Measurements from ENCODE around the gene RNF145.

RNF145 gene

DNA sequence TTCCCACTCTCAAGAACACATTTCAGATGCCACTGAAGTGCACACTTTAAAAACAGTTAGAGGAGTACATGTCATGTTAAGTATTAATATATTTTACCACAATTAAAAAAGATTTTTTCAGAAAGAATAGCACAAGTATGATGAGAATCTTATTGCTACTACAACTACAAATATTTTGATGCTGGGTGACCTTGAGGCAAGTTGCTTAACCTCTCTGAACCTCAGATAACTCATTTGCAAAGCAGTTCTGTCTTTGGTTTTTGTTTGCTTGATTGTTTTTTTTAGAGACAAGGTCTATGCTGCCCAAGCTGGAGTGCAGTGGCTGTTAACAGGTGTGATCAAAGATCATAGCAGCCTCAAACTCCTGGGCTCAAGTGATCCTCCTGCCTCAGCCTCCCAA is 95.9 kb downstream of the RNF145 start:
- TF ChIP-seq, protein P1, sequence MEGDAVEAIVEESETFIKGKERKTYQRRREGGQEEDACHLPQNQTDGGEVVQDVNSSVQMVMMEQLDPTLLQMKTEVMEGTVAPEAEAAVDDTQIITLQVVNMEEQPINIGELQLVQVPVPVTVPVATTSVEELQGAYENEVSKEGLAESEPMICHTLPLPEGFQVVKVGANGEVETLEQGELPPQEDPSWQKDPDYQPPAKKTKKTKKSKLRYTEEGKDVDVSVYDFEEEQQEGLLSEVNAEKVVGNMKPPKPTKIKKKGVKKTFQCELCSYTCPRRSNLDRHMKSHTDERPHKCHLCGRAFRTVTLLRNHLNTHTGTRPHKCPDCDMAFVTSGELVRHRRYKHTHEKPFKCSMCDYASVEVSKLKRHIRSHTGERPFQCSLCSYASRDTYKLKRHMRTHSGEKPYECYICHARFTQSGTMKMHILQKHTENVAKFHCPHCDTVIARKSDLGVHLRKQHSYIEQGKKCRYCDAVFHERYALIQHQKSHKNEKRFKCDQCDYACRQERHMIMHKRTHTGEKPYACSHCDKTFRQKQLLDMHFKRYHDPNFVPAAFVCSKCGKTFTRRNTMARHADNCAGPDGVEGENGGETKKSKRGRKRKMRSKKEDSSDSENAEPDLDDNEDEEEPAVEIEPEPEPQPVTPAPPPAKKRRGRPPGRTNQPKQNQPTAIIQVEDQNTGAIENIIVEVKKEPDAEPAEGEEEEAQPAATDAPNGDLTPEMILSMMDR (conservative IDR thresholded peaks at IDR 0.05; ENCODE audit: low read depth, low read length): no peak
- no peak overlapping the region for H3K4me3 ChIP-seq (ENCODE audit: low read length)
- no peak for DNase-seq (ENCODE audit: low read depth)

DNA sequence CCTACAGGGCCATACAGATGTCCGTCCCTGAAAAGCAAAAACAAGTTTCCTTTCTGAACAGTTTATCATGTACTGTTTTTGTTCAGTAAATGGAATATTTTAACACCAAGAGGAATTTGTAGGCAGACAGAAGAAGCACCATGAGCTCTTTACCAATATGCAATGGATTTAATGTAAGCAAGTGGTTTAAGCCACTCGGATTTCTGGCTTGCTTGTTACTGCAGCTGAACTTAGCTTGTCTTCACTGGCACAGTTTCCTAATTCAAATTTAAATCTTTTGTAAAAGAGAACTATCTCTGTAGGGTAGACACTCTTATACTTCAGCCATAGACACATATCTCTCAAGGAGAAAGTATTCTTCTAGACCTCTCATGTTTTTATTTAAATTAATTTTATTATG is 96.9 kb downstream of the RNF145 start:
- no peak overlapping the region for H3K4me3 ChIP-seq (ENCODE audit: low read length)
- DNase-seq (ENCODE audit: low read depth): no peak
- TF ChIP-seq, protein P1 (conservative IDR thresholded peaks at IDR 0.05; ENCODE audit: low read depth, low read length): no peak
